GM23338 (cell line): ENCODE results near the gene PA2G4. TPM values are rescaled to one million over a fixed set of nuclear protein-coding genes. Genes with fewer than 3 reads are reported as not detected.

Experiments
- ATAC-seq: fragments of 200-7000 bp; cut with Tn5 transposase; 3 replicates; pipeline ENCODE4 v1.9.1; 2020
- DNase-seq: peaks from one replicate; pipeline ENCODE4 v3.0.0-alpha.2; 2015; ENCODE audit warnings: low spot score
- H2AFZ ChIP-seq: fragments of 200-600 bp; sonication (generic); 2 replicates; pipeline ENCODE4 v1.8.0; 2016; ENCODE audit warnings: antibody characterized with exemption, mild to moderate bottlenecking, moderate library complexity
- H3F3A ChIP-seq: fragments of 200-600 bp; sonication (generic); replicated peaks from 2 replicates; pipeline ENCODE4 v1.8.0; 2017; ENCODE audit warnings: antibody characterized with exemption, mixed run types, low read depth
- H3K27ac ChIP-seq: fragments of 200-600 bp; sonication (generic); 2 replicates; pipeline ENCODE4 v1.6.1; 2016; ENCODE audit warnings: low read depth
- H3K27me3 ChIP-seq: fragments of 200-600 bp; sonication (generic); 2 replicates; pipeline ENCODE4 v1.8.0; 2016; ENCODE audit warnings: mild to moderate bottlenecking, mixed run types, moderate library complexity; ENCODE audit not compliant: insufficient read depth
- H3K36me3 ChIP-seq: fragments of 200-600 bp; sonication (generic); 2 replicates; pipeline ENCODE4 v1.8.0; 2016; ENCODE audit warnings: mild to moderate bottlenecking; ENCODE audit not compliant: insufficient read depth
- H3K4me1 ChIP-seq: fragments of 200-600 bp; sonication (generic); 2 replicates; pipeline ENCODE4 v1.8.0; 2016; ENCODE audit warnings: mild to moderate bottlenecking, moderate library complexity; ENCODE audit not compliant: insufficient read depth
- H3K4me2 ChIP-seq: fragments of 200-600 bp; sonication (generic); 2 replicates; pipeline ENCODE4 v1.7.1; 2017; ENCODE audit warnings: mixed run types
- H3K4me3 ChIP-seq: fragments of 200-600 bp; sonication (generic); 2 replicates; pipeline ENCODE4 v1.6.1; 2016; ENCODE audit warnings: mixed run types
- H3K79me2 ChIP-seq: fragments of 200-600 bp; sonication (generic); replicated peaks from 2 replicates; pipeline ENCODE4 v1.8.0; 2017; ENCODE audit warnings: mild to moderate bottlenecking; ENCODE audit not compliant: insufficient read depth
- H3K9me2 ChIP-seq: fragments of 200-600 bp; sonication (generic); 2 replicates; pipeline ENCODE4 v1.8.0; 2017; ENCODE audit not compliant: insufficient read depth
- H4K20me1 ChIP-seq: fragments of 200-600 bp; sonication (generic); replicated peaks from 2 replicates; pipeline ENCODE4 v1.8.0; 2017; ENCODE audit warnings: mild to moderate bottlenecking; ENCODE audit not compliant: insufficient read depth
- H3K27ac Mint-ChIP-seq: 2 replicates; pipeline ENCODE4 v1.8.0; 2020; ENCODE audit warnings: inconsistent platforms, mild to moderate bottlenecking, moderate library complexity, mixed read lengths
- H3K27me3 Mint-ChIP-seq: 3 replicates; pipeline ENCODE4 v1.8.0; 2022; ENCODE audit warnings: low read depth, mild to moderate bottlenecking, moderate library complexity, mixed read lengths, inconsistent platforms; ENCODE audit not compliant: insufficient read depth, poor library complexity
- H3K36me3 Mint-ChIP-seq: 3 replicates; pipeline ENCODE4 v1.8.0; 2021; ENCODE audit warnings: low read depth, mild to moderate bottlenecking, inconsistent platforms, moderate library complexity, mixed read lengths
- H3K4me1 Mint-ChIP-seq: 3 replicates; pipeline ENCODE4 v1.8.0; 2020; ENCODE audit warnings: mild to moderate bottlenecking, inconsistent platforms, mixed read lengths
- H3K4me3 Mint-ChIP-seq: 3 replicates; pipeline ENCODE4 v1.8.0; 2021; ENCODE audit warnings: moderate library complexity, mild to moderate bottlenecking, inconsistent platforms, mixed read lengths
- H3K9me3 Mint-ChIP-seq: 3 replicates; pipeline ENCODE4 v1.8.0; 2020; ENCODE audit warnings: moderate library complexity, mild to moderate bottlenecking, inconsistent platforms, mixed read lengths
- CREB1 ChIP-seq: fragments of 250-450 bp; sonication (Bioruptor Pico); IDR thresholded peaks from 2 replicates; pipeline ENCODE4 v1.5.0; 2020; ENCODE audit warnings: low read depth, mild to moderate bottlenecking, moderate library complexity
- CTCF ChIP-seq, 2 experiments: fragments of 200-600 bp in 1 of 2; sonication (generic) in 1 of 2; conservative IDR thresholded peaks; 2 replicates each; pipeline versions ENCODE4 v1.5.1 to v1.6.1; 2016 to 2017; ENCODE audit warnings: antibody characterized with exemption in 2 of 2, low read depth in 2 of 2, mild to moderate bottlenecking in 2 of 2, moderate library complexity in 1 of 2
- ETS1 ChIP-seq: IDR thresholded peaks from 2 replicates; pipeline ENCODE4 v1.6.1; 2016; ENCODE audit warnings: antibody characterized with exemption
- EZH2 ChIP-seq: fragments of 200-600 bp; sonication (generic); IDR thresholded peaks from one replicate; pipeline ENCODE4 v1.8.0; 2017; ENCODE audit warnings: antibody characterized with exemption, mild to moderate bottlenecking, low read depth; ENCODE audit not compliant: unreplicated experiment
- EZH2phosphoT487 ChIP-seq: fragments of 200-600 bp; sonication (generic); IDR thresholded peaks from one replicate; pipeline ENCODE4 v1.8.1; 2018; ENCODE audit warnings: antibody characterized with exemption; ENCODE audit not compliant: unreplicated experiment
- JUNB ChIP-seq: IDR thresholded peaks from one replicate; pipeline ENCODE4 v1.6.1; 2016; ENCODE audit warnings: antibody characterized with exemption; ENCODE audit not compliant: unreplicated experiment
- NANOG ChIP-seq: IDR thresholded peaks from 2 replicates; pipeline ENCODE4 v1.6.1; 2016; ENCODE audit warnings: antibody characterized with exemption, borderline replicate concordance
- POLR2AphosphoS5 ChIP-seq: IDR thresholded peaks from 2 replicates; pipeline ENCODE4 v1.6.1; 2016; ENCODE audit warnings: antibody characterized with exemption, low read depth
- REST ChIP-seq: IDR thresholded peaks from one replicate; pipeline ENCODE4 v1.6.1; 2018; ENCODE audit warnings: antibody characterized with exemption; ENCODE audit not compliant: unreplicated experiment
- STAT1 ChIP-seq: IDR thresholded peaks from one replicate; pipeline ENCODE4 v1.6.1; 2016; ENCODE audit warnings: antibody characterized with exemption; ENCODE audit not compliant: unreplicated experiment
- ZNF114 ChIP-seq: fragments of 250-450 bp; sonication (Bioruptor Pico); IDR thresholded peaks from 2 replicates; pipeline ENCODE4 v1.5.0; 2020; ENCODE audit warnings: mild to moderate bottlenecking, moderate library complexity
- ZNF331 ChIP-seq: fragments of 250-450 bp; sonication (Bioruptor Pico); IDR thresholded peaks from 2 replicates; pipeline ENCODE4 v1.5.0; 2020; ENCODE audit warnings: low read depth, mild to moderate bottlenecking, moderate library complexity
- ZNF462 ChIP-seq: fragments of 250-450 bp; sonication (Bioruptor Pico); IDR thresholded peaks from 2 replicates; pipeline ENCODE4 v1.5.0; 2020; ENCODE audit warnings: mild to moderate bottlenecking, moderate library complexity
- polyA plus RNA-seq: library from polyadenylated mRNA; unstranded; fragments of >200 nt; fragmentation: Nextera tagmentation; extraction: Ambion mirVana; gene quantifications from 2 replicates; pipeline ENCODE4 v1.2.1, GENCODE V29; 2016
- total RNA-seq: library from RNA; depleted of rRNA; stranded (reverse); fragments of >200 nt; shearing (Covaris generic); gene quantifications from 2 replicates; pipeline ENCODE4 v1.2.3, GENCODE V29; 2014

The PA2G4 gene
- total and polyA plus RNA-seq, 2 experiments from 2014 or later, result 237 to 373 TPM

- Histone ChIP-seq H4K20me1 (peaks cover 12% of the 10 kb centered on the region; the same call in 1 of the 2 replicates), H3K4me1 (peaks cover 17% of the 10 kb centered on the region), H3K79me2 (peaks cover 21% of the 10 kb centered on the region), H3F3A (peaks cover 4% of the 10 kb centered on the region; the same call in 1 of the 2 replicates), H3K36me3 (peaks cover 12% of the 10 kb centered on the region; the same call in 1 of the 2 replicates), H3K9me2 (no peaks in the 10 kb centered on the region), H2AFZ (no peak overlapping the region), H3K4me3 (peak overlapping the region; percentile 44), H3K4me2 (peak overlapping the region; percentile 72), H3K27ac (peak overlapping the region; percentile 73), H3K27me3 (no peaks in the 10 kb centered on the region)
- no peak for TF ChIP-seq ZNF331 (CRISPR knock-in tag)
- no peak for TF ChIP-seq NANOG
- no peak for TF ChIP-seq EZH2phosphoT487
- TF ChIP-seq REST, result no peak
- TF ChIP-seq CREB1 (CRISPR knock-in tag), result no peak
- no peak for TF ChIP-seq JUNB
- TF ChIP-seq POLR2AphosphoS5, result no peak
- no peak for TF ChIP-seq CTCF (conservative IDR thresholded peaks at IDR 0.05; ENCODE audit: low read depth in 2 of 2)
- no peak for TF ChIP-seq ZNF462 (CRISPR knock-in tag)
- TF ChIP-seq STAT1, result no peak
- no peak for TF ChIP-seq ETS1
- TF ChIP-seq EZH2, result no peak
- TF ChIP-seq ZNF114 (CRISPR knock-in tag), result no peak
- H3K27ac Mint-ChIP-seq, result no peak overlapping the region
- H3K4me1 Mint-ChIP-seq, result peaks cover 30% of the 10 kb centered on the region
- peak overlapping the region; percentile 98 for H3K4me3 Mint-ChIP-seq
- DNase-seq, result no peak
- H3K27me3 Mint-ChIP-seq, result peaks cover 3% of the 10 kb centered on the region
- H3K9me3 Mint-ChIP-seq, result no peaks in the 10 kb centered on the region
- no peak for ATAC-seq
- H3K36me3 Mint-ChIP-seq, result peaks cover 22% of the 10 kb centered on the region
Observed at GRCh38 chr12:56126732-56127239, 22.4 kb downstream of the PA2G4 start.
